WTC11 (cell line): ENCODE measurements around the gene GNAI3.

ENCODE experiments used
- ARID4B ChIP-seq: sonication (generic); formaldehyde crosslinking; IDR thresholded peaks from 2 replicates; pipeline ENCODE4 v1.8.0; 2023; ENCODE audit warnings: missing genetic modification reagents, mild to moderate bottlenecking, borderline replicate concordance
- ATF3 ChIP-seq: sonication (generic); formaldehyde crosslinking; conservative IDR thresholded peaks from 2 replicates; pipeline ENCODE4 v1.8.1; 2022; ENCODE audit warnings: mild to moderate bottlenecking, missing genetic modification reagents
- CTCF ChIP-seq: fragments of 200-600 bp; IDR thresholded peaks from 2 replicates; pipeline ENCODE4 v1.8.0; 2022; ENCODE audit warnings: antibody characterized with exemption
- E2F1 ChIP-seq: sonication (generic); formaldehyde crosslinking; IDR thresholded peaks from 2 replicates; pipeline ENCODE4 v1.8.0; 2022; ENCODE audit warnings: mild to moderate bottlenecking, missing genetic modification reagents
- GABPB1 ChIP-seq: sonication (generic); formaldehyde crosslinking; IDR thresholded peaks from 2 replicates; pipeline ENCODE4 v1.8.1; 2023; ENCODE audit warnings: mild to moderate bottlenecking, missing genetic modification reagents
- IRF2 ChIP-seq: sonication (generic); formaldehyde crosslinking; IDR thresholded peaks from 2 replicates; pipeline ENCODE4 v1.8.0; 2022; ENCODE audit warnings: low read depth, missing genetic modification reagents, borderline replicate concordance
- SMAD3 ChIP-seq: sonication (generic); formaldehyde crosslinking; IDR thresholded peaks from 2 replicates; pipeline ENCODE4 v1.8.0; 2022; ENCODE audit warnings: missing genetic modification reagents, mild to moderate bottlenecking, borderline replicate concordance
- USF2 ChIP-seq: sonication (generic); formaldehyde crosslinking; IDR thresholded peaks from 2 replicates; pipeline ENCODE4 v1.8.1; 2023; ENCODE audit warnings: mild to moderate bottlenecking, missing genetic modification reagents, moderate library complexity

- no peak for TF ChIP-seq ATF3
- no peak for TF ChIP-seq CTCF
- TF ChIP-seq IRF2 (CRISPR knock-in tag): no peak
- no peak for TF ChIP-seq ARID4B (CRISPR knock-in tag)
- no peak for TF ChIP-seq E2F1 (CRISPR knock-in tag)
- TF ChIP-seq SMAD3: no peak
- TF ChIP-seq USF2 (CRISPR knock-in tag): no peak
- TF ChIP-seq GABPB1 (CRISPR knock-in tag): no peak
These were observed 15.9 kb downstream of the GNAI3 start for GRCh38 chr1:109564194-109564878.
